HAP-1 (cell line): ENCODE results near the gene C1QTNF6.
"Not testable (repeated sequence)": the region's sequence is repeated elsewhere in the genome, so short reads cannot be mapped to it uniquely, and the experiment has no call there.

Source experiments
- DNase-seq, 2 experiments: peaks; one replicate each; pipeline ENCODE4 v3.0.0-alpha.2; 2016 to 2020; ENCODE audit warnings: low spot score in 2 of 2
- H3K27me3 ChIP-seq: fragments of 250-450 bp; sonication (Bioruptor Pico); 2 replicates; pipeline ENCODE4 v1.5.1; 2020; ENCODE audit warnings: low read depth, mild to moderate bottlenecking, moderate library complexity
- H3K36me3 ChIP-seq: fragments of 250-450 bp; sonication (Bioruptor Pico); replicated peaks from 2 replicates; pipeline ENCODE4 v1.5.1; 2020; ENCODE audit warnings: mild to moderate bottlenecking
- H3K4me1 ChIP-seq: fragments of 250-450 bp; sonication (Bioruptor Pico); 2 replicates; pipeline ENCODE4 v1.5.1; 2020; ENCODE audit warnings: mild to moderate bottlenecking
- H3K4me3 ChIP-seq: fragments of 250-450 bp; sonication (Bioruptor Pico); 2 replicates; pipeline ENCODE4 v1.5.1; 2020; ENCODE audit warnings: mild to moderate bottlenecking, moderate library complexity
- H3K9me3 ChIP-seq: fragments of 250-450 bp; sonication (Bioruptor Pico); 2 replicates; pipeline ENCODE4 v1.5.1; 2020; ENCODE audit warnings: mild to moderate bottlenecking, moderate library complexity
- in situ Hi-C: fragments of 300-500 bp; cut with MboI; formaldehyde crosslinking; loops from 3 replicates; pipeline ENCODE4 v1.14.3; 2020; ENCODE audit warnings: low sequenced_read_pairs, inconsistent platforms, mixed read lengths

The C1QTNF6 gene

GRCh38 chr22:37176464-37177061 lies 11.5 kb downstream of the C1QTNF6 start:
- no peak for DNase-seq
- no peaks in the 10 kb centered on the region for H3K36me3 ChIP-seq
- H3K4me3 ChIP-seq: no peak overlapping the region

GRCh38 chr22:37175414-37176281 lies 12.4 kb downstream of the C1QTNF6 start:
- no peak for DNase-seq
- peaks cover 29% of the 10 kb centered on the region for H3K27me3 ChIP-seq
- no peaks in the 10 kb centered on the region for H3K36me3 ChIP-seq
- H3K9me3 ChIP-seq: no peaks in the 10 kb centered on the region
- in situ Hi-C loops: no loop called here
- H3K4me3 ChIP-seq: no peak overlapping the region
- H3K4me1 ChIP-seq: no peaks in the 10 kb centered on the region

More at GRCh38 chr22:37176464-37177061, 11.5 kb downstream of the C1QTNF6 start:
- peaks cover 28% of the 10 kb centered on the region for H3K27me3 ChIP-seq
- H3K9me3 ChIP-seq: no peaks in the 10 kb centered on the region
- in situ Hi-C loops: no loop called here
- no peaks in the 10 kb centered on the region for H3K4me1 ChIP-seq

GRCh38 chr22:37174964-37175363 lies 13.1 kb downstream of the C1QTNF6 start:
- in situ Hi-C loops: no loop called here
- no peaks in the 10 kb centered on the region for H3K9me3 ChIP-seq

GRCh38 chr22:37173709-37174108 lies 14.3 kb downstream of the C1QTNF6 start:
- H3K36me3 ChIP-seq: no peaks in the 10 kb centered on the region
- H3K9me3 ChIP-seq: no peaks in the 10 kb centered on the region
- no peak overlapping the region for H3K4me3 ChIP-seq
- H3K27me3 ChIP-seq: peaks cover 29% of the 10 kb centered on the region
- in situ Hi-C loops: no loop called here
- no peaks in the 10 kb centered on the region for H3K4me1 ChIP-seq
- no peak for DNase-seq

More at GRCh38 chr22:37174964-37175363, 13.1 kb downstream of the C1QTNF6 start:
- Histone ChIP-seq H3K4me1 (no peaks in the 10 kb centered on the region), H3K27me3 (peaks cover 29% of the 10 kb centered on the region), H3K36me3 (no peaks in the 10 kb centered on the region), H3K4me3 (no peak overlapping the region)
- DNase-seq: no peak

- Histone ChIP-seq H3K4me3 (no peak overlapping the region), H3K27me3 (peaks cover 24% of the 10 kb centered on the region), H3K36me3 (no peaks in the 10 kb centered on the region), H3K9me3 (no peaks in the 10 kb centered on the region), H3K4me1 (no peaks in the 10 kb centered on the region)
- DNase-seq: no peak
- in situ Hi-C loops: no loop called here
Measured at GRCh38 chr22:37172266-37173245, 15.5 kb downstream of the C1QTNF6 start.

GRCh38 chr22:37171662-37172061 lies 16.4 kb downstream of the C1QTNF6 start:
- Histone ChIP-seq H3K9me3 (no peaks in the 10 kb centered on the region), H3K4me3 (no peak overlapping the region), H3K36me3 (no peaks in the 10 kb centered on the region), H3K4me1 (no peaks in the 10 kb centered on the region), H3K27me3 (peaks cover 17% of the 10 kb centered on the region)
- no peak for DNase-seq
- in situ Hi-C loops: no loop called here

GRCh38 chr22:37170689-37171405 lies 17.2 kb downstream of the C1QTNF6 start:
- H3K36me3 ChIP-seq, H3K9me3 ChIP-seq, H3K4me3 ChIP-seq, DNase-seq, in situ Hi-C loops, H3K4me1 ChIP-seq: not testable (repeated sequence)
- H3K27me3 ChIP-seq: peaks cover 10% of the 10 kb centered on the region; the same call in 1 of the 2 replicates

- Histone ChIP-seq H3K27me3 (peaks cover 5% of the 10 kb centered on the region; the same call in 1 of the 2 replicates), H3K36me3 (no peaks in the 10 kb centered on the region), H3K4me1 (no peaks in the 10 kb centered on the region), H3K9me3 (no peaks in the 10 kb centered on the region), H3K4me3 (no peak overlapping the region)
- in situ Hi-C loops: no loop called here
- DNase-seq: no peak
Measured at GRCh38 chr22:37169947-37170688, 17.9 kb downstream of the C1QTNF6 start.

- in situ Hi-C loops: no loop called here
- DNase-seq: no peak
- no peaks in the 10 kb centered on the region for H3K36me3 ChIP-seq
- H3K27me3 ChIP-seq: 0 out of 2 replicates have a peak, but pooled peaks cover 2% of the 10 kb centered on the region
- H3K9me3 ChIP-seq: no peaks in the 10 kb centered on the region
- no peaks in the 10 kb centered on the region for H3K4me1 ChIP-seq
- H3K4me3 ChIP-seq: no peak overlapping the region
Measured at GRCh38 chr22:37169406-37169805, 18.6 kb downstream of the C1QTNF6 start.

GRCh38 chr22:37167981-37168647 lies 19.9 kb downstream of the C1QTNF6 start:
- no peak for DNase-seq
- in situ Hi-C loops: no loop called here
- Histone ChIP-seq H3K9me3 (no peaks in the 10 kb centered on the region), H3K27me3 (0 out of 2 replicates have a peak, but pooled peaks cover 2% of the 10 kb centered on the region), H3K36me3 (no peaks in the 10 kb centered on the region), H3K4me3 (no peak overlapping the region), H3K4me1 (no peaks in the 10 kb centered on the region)

- Histone ChIP-seq H3K4me1 (no peaks in the 10 kb centered on the region), H3K27me3 (0 out of 2 replicates have a peak, but pooled peaks cover 2% of the 10 kb centered on the region), H3K4me3 (no peak overlapping the region), H3K36me3 (no peaks in the 10 kb centered on the region), H3K9me3 (no peaks in the 10 kb centered on the region)
- in situ Hi-C loops: no loop called here
- no peak for DNase-seq
Measured at GRCh38 chr22:37167176-37167980, 20.7 kb downstream of the C1QTNF6 start.
